Measurements from ENCODE around the gene KLHL35. TPM values are rescaled to one million over a fixed set of nuclear protein-coding genes. Genes with fewer than 3 reads are reported as not detected.

Gene KLHL35
- total and polyA plus RNA-seq, 2 of the 4 experiments (the other 2 are of a cell fraction) = 1.6 to 3.3 TPM

GRCh38 chr11:75384438-75385080 lies 48.4 kb downstream of the KLHL35 start:
- Histone ChIP-seq H4K8ac (ENCODE audit: low read depth in 2 of 2, low read length in 2 of 2) (peak overlapping the region in 1 of 2 experiments; percentile 63; a peak in 2 of 4 replicates), H2AK5ac (ENCODE audit: low read depth, low read length) (peak overlapping the region; percentile 70; the same call in 1 of the 2 replicates), H3K27me3 (ENCODE audit: control insufficient read depth, insufficient read depth, low read length) (no peaks in the 10 kb centered on the region), H3K79me1 (ENCODE audit: low read depth in 1 of 2, low read length in 2 of 2) (no peaks in the 10 kb centered on the region), H3K14ac (replicated peaks; ENCODE audit: low read depth, low read length) (0 out of 2 replicates have a peak overlapping the region, but pooled peaks have one; percentile 7), H3K18ac (ENCODE audit: low read depth, low read length) (no peak overlapping the region), H2AFZ (replicated peaks; ENCODE audit: low read length, poor library complexity) (peak overlapping the region; percentile 89), H3K36me3 (ENCODE audit: control insufficient read depth, insufficient read depth, low read length) (no peaks in the 10 kb centered on the region), H2BK5ac (ENCODE audit: low read depth, low read length, poor library complexity, severe bottlenecking) (no peak overlapping the region), H3K4me1 (ENCODE audit: control insufficient read depth, insufficient read depth, low read length) (peaks cover 4% of the 10 kb centered on the region), H2BK20ac (ENCODE audit: low read depth, low read length) (peak overlapping the region; percentile 60; the same call in 1 of the 2 replicates), H2BK15ac (ENCODE audit: low read depth, low read length) (no peak overlapping the region), H3K9me1 (ENCODE audit: insufficient read depth, low read length) (no peaks in the 10 kb centered on the region), H3K4me3 (ENCODE audit: insufficient read depth, low read depth, low read length) (no peak overlapping the region), H4K5ac (ENCODE audit: low read depth, low read length) (no peak overlapping the region), H4K91ac (ENCODE audit: insufficient read depth, low read depth, low read length) (no peak overlapping the region), H3K9ac (ENCODE audit: low read depth, low read length) (no peak overlapping the region), H4K20me1 (ENCODE audit: insufficient read depth, low read length) (peaks cover 5% of the 10 kb centered on the region; the same call in 1 of the 2 replicates), H3K56ac (ENCODE audit: extremely low read depth, insufficient read depth, low read length) (no peak overlapping the region), H3K4ac (ENCODE audit: low read depth, low read length) (peak overlapping the region; percentile 66; the same call in 1 of the 2 replicates), H3K4me2 (ENCODE audit: low read depth, low read length) (peak overlapping the region; percentile 9; the same call in 1 of the 2 replicates), H3K27ac (ENCODE audit: insufficient read depth, low read length) (no peak overlapping the region), H3K9me3 (ENCODE audit: control insufficient read depth, insufficient read depth, low read length) (no peaks in the 10 kb centered on the region), H2BK120ac (ENCODE audit: low read depth, low read length) (peak overlapping the region; percentile 25; the same call in 1 of the 2 replicates), H2AK9ac (replicated peaks; ENCODE audit: low read depth, low read length, poor library complexity) (peak overlapping the region; percentile 83), H3K23ac (ENCODE audit: low read depth, low read length) (no peak overlapping the region)
- ChIA-PET CTCF (interaction anchor here (0.7 to 3.0 kb wide), 5 partner anchors 22 to 108 kb away, joined by 3 to 24 read pairs (median 4); no protein-coding TSS in a partner anchor), POLR2A (ENCODE audit: unreplicated experiment) (no interaction called here)
- in situ Hi-C loops (cut with MboI; ENCODE audit: low sequenced_read_pairs) (loop anchor here (5.0 kb wide), 2 partner anchors 57 to 107 kb away; no protein-coding TSS in a partner anchor), dilution Hi-C loops (cut with HindIII; ENCODE audit: low sequenced_read_pairs, unreplicated experiment) (no loop called here), intact Hi-C loops (cut with micrococcal nuclease) (loop anchor here (1.0 to 5.0 kb wide), 3 partner anchors 56 to 483 kb away; no protein-coding TSS in a partner anchor)
- peak; percentile 73 for ATAC-seq (ENCODE audit: low read depth)
- TF ChIP-seq POLR2A (IDR thresholded peaks at IDR 0.05; ENCODE audit: low read depth, low read length) = 0 out of 2 replicates have a peak, but pooled peaks have one; percentile 55
- no peak for TF ChIP-seq ELK1 (IDR thresholded peaks at IDR 0.05; ENCODE audit: borderline replicate concordance, low read depth, low read length)
- TF ChIP-seq BHLHE40 (IDR thresholded peaks at IDR 0.05; ENCODE audit: low read depth, low read length) = no peak
- TF ChIP-seq RFX5 (IDR thresholded peaks at IDR 0.05; ENCODE audit: low read depth, low read length) = no peak
- TF ChIP-seq, protein P1, sequence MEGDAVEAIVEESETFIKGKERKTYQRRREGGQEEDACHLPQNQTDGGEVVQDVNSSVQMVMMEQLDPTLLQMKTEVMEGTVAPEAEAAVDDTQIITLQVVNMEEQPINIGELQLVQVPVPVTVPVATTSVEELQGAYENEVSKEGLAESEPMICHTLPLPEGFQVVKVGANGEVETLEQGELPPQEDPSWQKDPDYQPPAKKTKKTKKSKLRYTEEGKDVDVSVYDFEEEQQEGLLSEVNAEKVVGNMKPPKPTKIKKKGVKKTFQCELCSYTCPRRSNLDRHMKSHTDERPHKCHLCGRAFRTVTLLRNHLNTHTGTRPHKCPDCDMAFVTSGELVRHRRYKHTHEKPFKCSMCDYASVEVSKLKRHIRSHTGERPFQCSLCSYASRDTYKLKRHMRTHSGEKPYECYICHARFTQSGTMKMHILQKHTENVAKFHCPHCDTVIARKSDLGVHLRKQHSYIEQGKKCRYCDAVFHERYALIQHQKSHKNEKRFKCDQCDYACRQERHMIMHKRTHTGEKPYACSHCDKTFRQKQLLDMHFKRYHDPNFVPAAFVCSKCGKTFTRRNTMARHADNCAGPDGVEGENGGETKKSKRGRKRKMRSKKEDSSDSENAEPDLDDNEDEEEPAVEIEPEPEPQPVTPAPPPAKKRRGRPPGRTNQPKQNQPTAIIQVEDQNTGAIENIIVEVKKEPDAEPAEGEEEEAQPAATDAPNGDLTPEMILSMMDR (conservative IDR thresholded peaks at IDR 0.05; ENCODE audit: low read depth, low read length) = peak; percentile 98
- TF ChIP-seq RAD21 (IDR thresholded peaks at IDR 0.05; ENCODE audit: low read length) = peak; percentile 99
- peak; percentile 99 for TF ChIP-seq SMC3 (IDR thresholded peaks at IDR 0.05; ENCODE audit: low read depth, low read length)
- BruUV-seq (replicated peaks) = no TSS peak
- WGBS, 2 experiments (ENCODE audit: extremely low coverage in 2 of 2, insufficient read length in 1 of 2) = 25% methylated on average over 4 of the region's 24 CpGs; no CpG with 5 or more reads in 1 of the 2 experiments
- DNase-seq = peak; percentile 47

Measured in IMR-90 (cell line).